CD4-positive, alpha-beta memory T cell (primary cell): Measurements from ENCODE around the gene TEX13D. TPM values are rescaled to one million over a fixed set of nuclear protein-coding genes. Genes with fewer than 3 reads are reported as not detected.
"Not testable (repeated sequence)": the region's sequence is repeated elsewhere in the genome, so short reads cannot be mapped to it uniquely, and the experiment has no call there.

Experiments used
- CTCF ChIA-PET: fragments of 350-600 bp; sonication (Branson Sonifier 250); formaldehyde crosslinking; loops from one replicate; lab custom pipeline; 2021; ENCODE audit warnings: inconsistent platforms; ENCODE audit not compliant: partially characterized antibody; lab: Charles Lee
- POLR2A ChIA-PET: fragments of 350-600 bp; sonication (Branson Sonifier 250); formaldehyde crosslinking; loops from one replicate; lab custom pipeline; 2021; ENCODE audit not compliant: partially characterized antibody; lab: Charles Lee
- DNase-seq, 5 donors: peaks; one replicate each; pipeline versions ENCODE4 v3.0.0 to v3.0.0-alpha.2; 2020 to 2022; ENCODE audit warnings: mixed read lengths in 1 of 5
- H3K27ac ChIP-seq: one replicate; pipeline ENCODE4 v1.7.0; 2013; ENCODE audit warnings: low read depth, low read length
- H3K27me3 ChIP-seq: 2 replicates; pipeline ENCODE4 v1.7.0; 2013; ENCODE audit warnings: mild to moderate bottlenecking, low read length, moderate library complexity; ENCODE audit not compliant: insufficient read depth
- H3K36me3 ChIP-seq: 2 replicates; pipeline ENCODE4 v1.7.0; 2013; ENCODE audit warnings: mild to moderate bottlenecking, low read length, moderate library complexity; ENCODE audit not compliant: insufficient read depth
- H3K4me1 ChIP-seq: 2 replicates; pipeline ENCODE4 v1.7.0; 2013; ENCODE audit warnings: mild to moderate bottlenecking, low read length, moderate library complexity; ENCODE audit not compliant: insufficient read depth
- H3K4me3 ChIP-seq, 2 donors: one replicate each; pipeline ENCODE4 v1.7.0; 2013; ENCODE audit warnings: low read length in 2 of 2, mild to moderate bottlenecking in 1 of 2
- H3K9me3 ChIP-seq, 2 donors: one replicate each; pipeline ENCODE4 v1.7.0; 2013; ENCODE audit warnings: low read length in 2 of 2, control low read depth in 1 of 2; ENCODE audit not compliant: control insufficient read depth in 1 of 2
- H3K27ac Mint-ChIP-seq, 7 donors: one replicate each; pipeline ENCODE4 v1.8.0; 2020 to 2021; ENCODE audit warnings: mixed read lengths in 7 of 7, mild to moderate bottlenecking in 6 of 7, inconsistent platforms in 3 of 7, moderate library complexity in 3 of 7
- H3K27me3 Mint-ChIP-seq, 2 donors: one replicate each; pipeline ENCODE4 v1.8.0; 2020 to 2021; ENCODE audit warnings: mixed read lengths in 2 of 2
- H3K36me3 Mint-ChIP-seq, 2 donors: one replicate each; pipeline ENCODE4 v1.8.0; 2020 to 2021; ENCODE audit warnings: mixed read lengths in 2 of 2, inconsistent platforms in 1 of 2, mild to moderate bottlenecking in 1 of 2
- H3K4me1 Mint-ChIP-seq, 4 donors: one replicate each; pipeline ENCODE4 v1.8.0; 2020 to 2021; ENCODE audit warnings: mixed read lengths in 4 of 4, mild to moderate bottlenecking in 1 of 4
- H3K4me3 Mint-ChIP-seq, 8 donors: one replicate each; pipeline ENCODE4 v1.8.0; 2020 to 2021; ENCODE audit warnings: mixed read lengths in 8 of 8, mild to moderate bottlenecking in 7 of 8, moderate library complexity in 6 of 8, inconsistent platforms in 3 of 8
- H3K9me3 Mint-ChIP-seq, 8 donors: one replicate each; pipeline ENCODE4 v1.8.0; 2020 to 2021; ENCODE audit warnings: mixed read lengths in 8 of 8, mild to moderate bottlenecking in 5 of 8, inconsistent platforms in 3 of 8, moderate library complexity in 1 of 8
- intact Hi-C: fragments of 100-400 bp; cut with micrococcal nuclease; formaldehyde crosslinking; loops from one replicate; pipeline ENCODE4 v1.15.1; 2023
- polyA plus RNA-seq, 2 donors: library from polyadenylated mRNA; unstranded; fragments of 300-500 nt; fragmentation: Illumina TruSeq; gene quantifications; one replicate each; pipeline ENCODE4 v1.2.3, GENCODE V29; 2021
- total RNA-seq, 2 experiments: library from RNA; stranded (reverse); gene quantifications; one replicate each; pipeline ENCODE4 v1.2.3, GENCODE V29; 2021

The TEX13D gene
- total and polyA plus RNA-seq, 4 experiments from 2014 or later: not detected

GRCh38 chrX:124328765-124329164 is 3.7 kb upstream of the TEX13D start:
- Mint-ChIP-seq H3K4me1 (peaks cover 0 to 5% (median 1%) of the 10 kb centered on the region in 4 donors), H3K9me3 (no peaks in the 10 kb centered on the region), H3K36me3 (no peaks in the 10 kb centered on the region), H3K27ac (peak overlapping the region in 1 of 7 donors; percentile 30), H3K27me3 (no peaks in the 10 kb centered on the region), H3K4me3 (no peak overlapping the region)
- H3K27me3 ChIP-seq: no peaks in the 10 kb centered on the region
- no peaks in the 10 kb centered on the region for H3K4me1 ChIP-seq
- POLR2A ChIA-PET: no interaction called here
- no peak overlapping the region for H3K27ac ChIP-seq
- H3K9me3 ChIP-seq: no peaks in the 10 kb centered on the region
- CTCF ChIA-PET: no interaction called here
- no peak for DNase-seq
- intact Hi-C loops: no loop called here
- H3K36me3 ChIP-seq: no peaks in the 10 kb centered on the region
- no peak overlapping the region for H3K4me3 ChIP-seq

- no peaks in the 10 kb centered on the region for H3K9me3 Mint-ChIP-seq
These were observed 1.4 kb downstream of the TEX13D start for GRCh38 chrX:124333862-124334261.

GRCh38 chrX:124334555-124334954 is 2.1 kb downstream of the TEX13D start:
- DNase-seq, CTCF ChIA-PET, H3K27me3 ChIP-seq, H3K36me3 Mint-ChIP-seq, H3K27me3 Mint-ChIP-seq, H3K4me3 Mint-ChIP-seq, H3K27ac ChIP-seq, POLR2A ChIA-PET, H3K36me3 ChIP-seq, H3K9me3 Mint-ChIP-seq, intact Hi-C loops, H3K27ac Mint-ChIP-seq, H3K9me3 ChIP-seq, H3K4me3 ChIP-seq: not testable (repeated sequence)
- H3K4me1 ChIP-seq: peaks cover 10% of the 10 kb centered on the region
- peaks cover 4 to 17% (median 8%) of the 10 kb centered on the region in 4 donors for H3K4me1 Mint-ChIP-seq

More at GRCh38 chrX:124333862-124334261, 1.4 kb downstream of the TEX13D start:
- intact Hi-C loops: no loop called here
- no peaks in the 10 kb centered on the region for H3K27me3 ChIP-seq
- H3K9me3 ChIP-seq: no peaks in the 10 kb centered on the region
- H3K4me1 ChIP-seq: peaks cover 6% of the 10 kb centered on the region
- H3K36me3 ChIP-seq: no peaks in the 10 kb centered on the region
- no peak overlapping the region for H3K27ac ChIP-seq
- no peak overlapping the region for H3K4me3 ChIP-seq
- no peak for DNase-seq
- ChIA-PET POLR2A (no interaction called here), CTCF (no interaction called here)
- no peaks in the 10 kb centered on the region for H3K27me3 Mint-ChIP-seq
- peaks cover 0 to 10% (median 4%) of the 10 kb centered on the region in 4 donors for H3K4me1 Mint-ChIP-seq
- H3K27ac Mint-ChIP-seq: peak overlapping the region in 1 of 7 donors; percentile 31
- H3K4me3 Mint-ChIP-seq: no peak overlapping the region
- H3K36me3 Mint-ChIP-seq: no peaks in the 10 kb centered on the region

- Histone ChIP-seq H3K27ac (no peak overlapping the region), H3K9me3 (no peaks in the 10 kb centered on the region), H3K4me1 (peaks cover 12% of the 10 kb centered on the region), H3K36me3 (no peaks in the 10 kb centered on the region), H3K4me3 (no peak overlapping the region), H3K27me3 (no peaks in the 10 kb centered on the region)
- intact Hi-C loops: no loop called here
- no peaks in the 10 kb centered on the region for H3K36me3 Mint-ChIP-seq
- ChIA-PET POLR2A (no interaction called here), CTCF (no interaction called here)
- H3K27me3 Mint-ChIP-seq: no peaks in the 10 kb centered on the region
- no peak for DNase-seq
- H3K9me3 Mint-ChIP-seq: no peaks in the 10 kb centered on the region
- no peak overlapping the region for H3K4me3 Mint-ChIP-seq
- H3K4me1 Mint-ChIP-seq: peaks cover 5 to 19% (median 8%) of the 10 kb centered on the region in 4 donors
- no peak overlapping the region for H3K27ac Mint-ChIP-seq
These were observed 3.1 kb downstream of the TEX13D start for GRCh38 chrX:124335598-124335997.

GRCh38 chrX:124337916-124338315 is 5.5 kb downstream of the TEX13D start:
- no peaks in the 10 kb centered on the region for H3K9me3 Mint-ChIP-seq
- no peaks in the 10 kb centered on the region for H3K27me3 Mint-ChIP-seq
- no peak overlapping the region for H3K4me3 Mint-ChIP-seq
- Histone ChIP-seq H3K27ac (no peak overlapping the region), H3K4me3 (no peak overlapping the region), H3K36me3 (no peaks in the 10 kb centered on the region), H3K9me3 (no peaks in the 10 kb centered on the region), H3K27me3 (no peaks in the 10 kb centered on the region), H3K4me1 (peaks cover 30% of the 10 kb centered on the region)
- ChIA-PET CTCF (interaction anchor here (1.5 kb wide), 1 partner anchor 8 kb away, joined by 3 read pairs; the partner anchor contains the start of gene SH2D1A), POLR2A (interaction anchor here (2.8 kb wide), 1 partner anchor 10 kb away, joined by 17 read pairs; the partner anchor contains the start of gene SH2D1A)
- intact Hi-C loops: no loop called here
- peaks cover 18 to 33% (median 21%) of the 10 kb centered on the region in 4 donors for H3K4me1 Mint-ChIP-seq
- no peaks in the 10 kb centered on the region for H3K36me3 Mint-ChIP-seq
- no peak for DNase-seq
- H3K27ac Mint-ChIP-seq: no peak overlapping the region

- H3K36me3 Mint-ChIP-seq: no peaks in the 10 kb centered on the region
- intact Hi-C loops: no loop called here
These were observed 6.5 kb downstream of the TEX13D start for GRCh38 chrX:124338733-124339514.

GRCh38 chrX:124341396-124342132 is 9.1 kb downstream of the TEX13D start:
- peaks cover 31 to 60% (median 44%) of the 10 kb centered on the region in 4 donors for H3K4me1 Mint-ChIP-seq
- Histone ChIP-seq H3K27me3 (no peaks in the 10 kb centered on the region), H3K4me1 (peaks cover 63% of the 10 kb centered on the region), H3K27ac (peak overlapping the region; percentile 49), H3K9me3 (no peaks in the 10 kb centered on the region), H3K4me3 (no peak overlapping the region), H3K36me3 (no peaks in the 10 kb centered on the region)
- intact Hi-C loops: no loop called here
- DNase-seq: no peak
- no peaks in the 10 kb centered on the region for H3K27me3 Mint-ChIP-seq
- peaks cover 0 to 6% of the 10 kb centered on the region in 2 donors for H3K36me3 Mint-ChIP-seq
- CTCF ChIA-PET: no interaction called here
- POLR2A ChIA-PET: interaction anchor here (0.6 to 2.6 kb wide), 3 partner anchors 22 to 124 kb away, joined by 3 to 19 read pairs (median 3); no protein-coding TSS in a partner anchor
- H3K4me3 Mint-ChIP-seq: peak overlapping the region in 7 of 8 donors; percentile 10 to 87 (median 53)
- H3K9me3 Mint-ChIP-seq: no peaks in the 10 kb centered on the region
- H3K27ac Mint-ChIP-seq: peak overlapping the region; percentile 84 to 98 (median 90)

More at GRCh38 chrX:124338733-124339514, 6.5 kb downstream of the TEX13D start:
- Histone ChIP-seq H3K4me1 (peaks cover 40% of the 10 kb centered on the region), H3K36me3 (no peaks in the 10 kb centered on the region), H3K4me3 (no peak overlapping the region), H3K27ac (no peak overlapping the region), H3K27me3 (no peaks in the 10 kb centered on the region), H3K9me3 (no peaks in the 10 kb centered on the region)
- ChIA-PET POLR2A (interaction anchor here (1.1 to 2.8 kb wide), 2 partner anchors 8 to 9 kb away, joined by 4 to 17 read pairs; partner anchors contain the start of gene SH2D1A), CTCF (interaction anchor here (0.8 kb wide), 1 partner anchor 10 kb away, joined by 3 read pairs; no protein-coding TSS in a partner anchor)
- Mint-ChIP-seq H3K27ac (peak overlapping the region in 4 of 7 donors; percentile 5 to 60 (median 46)), H3K4me3 (peak overlapping the region in 1 of 8 donors; percentile 52), H3K9me3 (no peaks in the 10 kb centered on the region), H3K27me3 (no peaks in the 10 kb centered on the region), H3K4me1 (peaks cover 23 to 43% (median 30%) of the 10 kb centered on the region in 4 donors)
- DNase-seq: peak; percentile 35 to 61 (median 43)
